ENCODE data around the gene SRGAP1. TPM values are rescaled to one million over a fixed set of nuclear protein-coding genes. Genes with fewer than 3 reads are reported as not detected.
"Not testable (repeated sequence)": the region's sequence is repeated elsewhere in the genome, so short reads cannot be mapped to it uniquely, and the experiment has no call there.

The SRGAP1 gene
- total RNA-seq, 1 experiment from 2014 or later, result 10.7 TPM

- DNase-seq (ENCODE audit: extremely low read depth, low read depth), result not testable (repeated sequence)
Observed at GRCh38 chr12:64132672-64133071, 288.2 kb downstream of the SRGAP1 start.

GRCh38 chr12:64137117-64137516 lies 292.6 kb downstream of the SRGAP1 start:
- no peak for DNase-seq (ENCODE audit: extremely low read depth, low read depth)

GRCh38 chr12:64139021-64139420 lies 294.5 kb downstream of the SRGAP1 start:
- DNase-seq (ENCODE audit: extremely low read depth, low read depth), result no peak

GRCh38 chr12:64142382-64142781 lies 297.9 kb downstream of the SRGAP1 start:
- no peak for DNase-seq (ENCODE audit: extremely low read depth, low read depth)

GRCh38 chr12:64142784-64143183 lies 298.3 kb downstream of the SRGAP1 start:
- no peak for DNase-seq (ENCODE audit: extremely low read depth, low read depth)

- no peak for DNase-seq (ENCODE audit: extremely low read depth, low read depth)
Observed at GRCh38 chr12:64145226-64145625, 300.7 kb downstream of the SRGAP1 start.

GRCh38 chr12:64147011-64147631 lies 302.6 kb downstream of the SRGAP1 start:
- DNase-seq (ENCODE audit: extremely low read depth, low read depth), result no peak

- no peak for DNase-seq (ENCODE audit: extremely low read depth, low read depth)
Observed at GRCh38 chr12:64147875-64148274, 303.4 kb downstream of the SRGAP1 start.

GRCh38 chr12:64154677-64155076 lies 310.2 kb downstream of the SRGAP1 start:
- DNase-seq (ENCODE audit: extremely low read depth, low read depth), result no peak

GRCh38 chr12:64157110-64157509 lies 312.6 kb downstream of the SRGAP1 start:
- DNase-seq (ENCODE audit: extremely low read depth, low read depth), result no peak

GRCh38 chr12:64160021-64160710 lies 315.7 kb downstream of the SRGAP1 start:
- DNase-seq (ENCODE audit: extremely low read depth, low read depth), result no peak

- no peak for DNase-seq (ENCODE audit: extremely low read depth, low read depth)
Observed at GRCh38 chr12:64160711-64161060, 316.2 kb downstream of the SRGAP1 start.

- not testable (repeated sequence) for DNase-seq (ENCODE audit: extremely low read depth, low read depth)
Observed at GRCh38 chr12:64166606-64167005, 322.1 kb downstream of the SRGAP1 start.

- DNase-seq (ENCODE audit: extremely low read depth, low read depth), result not testable (repeated sequence)
Observed at GRCh38 chr12:64167041-64167440, 322.5 kb downstream of the SRGAP1 start.

- no peak for DNase-seq (ENCODE audit: extremely low read depth, low read depth)
Observed at GRCh38 chr12:64170024-64170423, 325.5 kb downstream of the SRGAP1 start.

GRCh38 chr12:64170730-64171129 lies 326.2 kb downstream of the SRGAP1 start:
- no peak for DNase-seq (ENCODE audit: extremely low read depth, low read depth)

- DNase-seq (ENCODE audit: extremely low read depth, low read depth), result no peak
Observed at GRCh38 chr12:64171715-64172114, 327.2 kb downstream of the SRGAP1 start.

GRCh38 chr12:64172143-64172970 lies 327.9 kb downstream of the SRGAP1 start:
- DNase-seq (ENCODE audit: extremely low read depth, low read depth), result no peak

GRCh38 chr12:64173456-64173855 lies 329.0 kb downstream of the SRGAP1 start:
- DNase-seq (ENCODE audit: extremely low read depth, low read depth), result no peak

- no peak for DNase-seq (ENCODE audit: extremely low read depth, low read depth)
Observed at GRCh38 chr12:64175254-64175945, 330.9 kb downstream of the SRGAP1 start.

- no peak for DNase-seq (ENCODE audit: extremely low read depth, low read depth)
Observed at GRCh38 chr12:64177001-64177400, 332.5 kb downstream of the SRGAP1 start.

All from NCI-H460 (cell line).